ENCODE measurements around the gene FARP2. TPM values are rescaled to one million over a fixed set of nuclear protein-coding genes. Genes with fewer than 3 reads are reported as not detected.

The FARP2 gene
- total RNA-seq, 1 experiment from 2014 or later: 37.2 TPM

DNA sequence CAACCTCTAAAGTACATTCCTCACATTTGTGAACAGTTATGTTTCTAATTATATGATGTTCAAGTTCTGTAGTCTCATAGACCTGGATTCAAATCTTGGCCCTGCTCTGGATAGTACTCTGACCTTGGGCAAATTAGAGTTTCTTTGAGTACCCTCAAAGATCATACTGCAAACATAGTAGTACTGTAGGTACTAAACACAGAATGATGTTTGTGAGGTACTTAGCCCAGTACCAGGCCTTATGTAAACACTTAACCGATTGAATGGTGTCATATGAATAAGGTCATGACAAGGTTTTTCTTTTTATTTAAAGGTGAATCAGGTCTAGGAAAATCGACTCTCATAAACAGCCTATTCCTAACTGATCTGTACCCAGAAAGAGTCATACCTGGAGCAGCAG, 21.3 kb upstream of the FARP2 start:
- Mint-ChIP-seq H3K4me1 (ENCODE audit: low read depth, unreplicated experiment) (no peaks in the 10 kb centered on the region), H3K36me3 (ENCODE audit: insufficient read depth, unreplicated experiment) (peaks cover 31% of the 10 kb centered on the region), H3K27me3 (ENCODE audit: insufficient read depth, unreplicated experiment) (no peaks in the 10 kb centered on the region), H3K4me3 (ENCODE audit: unreplicated experiment) (no peak overlapping the region), H3K9me3 (ENCODE audit: unreplicated experiment) (no peaks in the 10 kb centered on the region), H3K27ac (ENCODE audit: unreplicated experiment) (no peak overlapping the region)
- H3K9me3 ChIP-seq: no peaks in the 10 kb centered on the region
- no peaks in the 10 kb centered on the region for H3K36me3 ChIP-seq (ENCODE audit: control insufficient read depth, insufficient read depth, low read length)
- H3K4me1 ChIP-seq: no peaks in the 10 kb centered on the region
- intact Hi-C loops (cut with micrococcal nuclease; ENCODE audit: unreplicated experiment): no loop called here
- DNase-seq: no peak
- TF ChIP-seq CTCF (IDR thresholded peaks at IDR 0.05; ENCODE audit: insufficient read depth in 1 of 2, low read depth in 1 of 2, low read length in 1 of 2, severe bottlenecking in 1 of 2, unreplicated experiment in 1 of 2): no peak
- no peaks in the 10 kb centered on the region for H3K27me3 ChIP-seq (replicated peaks; ENCODE audit: control insufficient read depth, insufficient read depth, low read length)
- BruUV-seq (replicated peaks): no TSS peak
- POLR2A ChIA-PET: no interaction called here
- H3K4me3 ChIP-seq (ENCODE audit: low read depth, low read length): no peak overlapping the region
- CTCF ChIA-PET: no interaction called here

DNA sequence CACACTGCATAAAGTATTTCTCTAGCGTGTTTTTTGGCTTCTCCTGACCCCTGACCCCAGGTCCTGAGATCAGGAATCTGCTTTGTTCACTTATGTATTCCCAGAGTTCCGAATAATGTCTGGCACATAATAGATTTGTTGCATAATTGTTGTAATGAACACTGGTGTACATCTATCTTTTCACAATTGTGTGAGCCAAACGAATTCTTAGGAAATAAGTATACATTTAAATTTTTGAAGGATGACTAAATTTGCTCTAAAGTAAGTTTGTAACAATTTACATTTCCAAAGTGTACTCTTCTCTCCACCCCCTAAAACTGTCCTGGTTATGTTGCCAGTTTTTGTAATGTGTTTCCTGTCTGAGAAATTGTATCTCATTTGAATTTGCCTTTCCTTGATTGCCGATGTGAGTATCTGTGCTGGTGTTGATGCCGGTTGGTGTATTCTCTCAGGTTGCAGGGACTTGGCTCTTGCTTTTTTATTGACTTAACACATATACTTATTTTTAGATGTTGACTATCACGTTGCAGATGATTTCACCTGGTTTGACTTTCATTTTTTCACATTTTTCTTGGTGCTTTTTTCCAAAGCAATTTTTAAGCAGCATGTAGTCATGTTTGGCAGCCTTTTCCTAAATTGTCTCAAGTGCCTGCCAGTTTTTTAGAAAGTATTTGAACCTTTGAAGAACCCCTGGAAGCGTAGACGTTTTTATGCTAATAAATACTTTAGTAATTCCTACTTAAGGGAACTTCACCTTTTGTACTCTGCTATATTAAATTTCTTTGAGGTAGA, 16.1 kb upstream of the FARP2 start:
- BruUV-seq (replicated peaks): no TSS peak
- no peaks in the 10 kb centered on the region for H3K27me3 Mint-ChIP-seq (ENCODE audit: insufficient read depth, unreplicated experiment)
- H3K9me3 Mint-ChIP-seq (ENCODE audit: unreplicated experiment): no peaks in the 10 kb centered on the region
- no peak overlapping the region for H3K4me3 ChIP-seq (ENCODE audit: low read depth, low read length)
- H3K9me3 ChIP-seq: no peaks in the 10 kb centered on the region
- H3K27ac Mint-ChIP-seq (ENCODE audit: unreplicated experiment): peak overlapping the region; percentile 66
- TF ChIP-seq CTCF (IDR thresholded peaks at IDR 0.05; ENCODE audit: insufficient read depth in 1 of 2, low read depth in 1 of 2, low read length in 1 of 2, severe bottlenecking in 1 of 2, unreplicated experiment in 1 of 2): no peak
- H3K4me1 Mint-ChIP-seq (ENCODE audit: low read depth, unreplicated experiment): peaks cover 7% of the 10 kb centered on the region
- peaks cover 58% of the 10 kb centered on the region for H3K36me3 Mint-ChIP-seq (ENCODE audit: insufficient read depth, unreplicated experiment)
- DNase-seq: no peak
- no peak overlapping the region for H3K4me3 Mint-ChIP-seq (ENCODE audit: unreplicated experiment)
- no peaks in the 10 kb centered on the region for H3K4me1 ChIP-seq
- H3K27me3 ChIP-seq (replicated peaks; ENCODE audit: control insufficient read depth, insufficient read depth, low read length): no peaks in the 10 kb centered on the region
- intact Hi-C loops (cut with micrococcal nuclease; ENCODE audit: unreplicated experiment): no loop called here
- ChIA-PET CTCF (no interaction called here), POLR2A (no interaction called here)
- H3K36me3 ChIP-seq (ENCODE audit: control insufficient read depth, insufficient read depth, low read length): no peaks in the 10 kb centered on the region; the same call in 1 of the 2 replicates

GRCh38 chr2:241340631-241341163, 15.4 kb upstream of the FARP2 start:
- H3K27me3 Mint-ChIP-seq (ENCODE audit: insufficient read depth, unreplicated experiment): no peaks in the 10 kb centered on the region
- H3K9me3 ChIP-seq: no peaks in the 10 kb centered on the region
- CTCF ChIA-PET: no interaction called here
- H3K36me3 Mint-ChIP-seq (ENCODE audit: insufficient read depth, unreplicated experiment): peaks cover 62% of the 10 kb centered on the region
- POLR2A ChIA-PET: no interaction called here
- no peak overlapping the region for H3K4me3 ChIP-seq (ENCODE audit: low read depth, low read length)
- intact Hi-C loops (cut with micrococcal nuclease; ENCODE audit: unreplicated experiment): no loop called here
- no peak overlapping the region for H3K4me3 Mint-ChIP-seq (ENCODE audit: unreplicated experiment)
- no peaks in the 10 kb centered on the region for H3K4me1 ChIP-seq
- BruUV-seq (replicated peaks): no TSS peak
- peak overlapping the region; percentile 66 for H3K27ac Mint-ChIP-seq (ENCODE audit: unreplicated experiment)
- H3K9me3 Mint-ChIP-seq (ENCODE audit: unreplicated experiment): no peaks in the 10 kb centered on the region
- no peak for DNase-seq
- no peaks in the 10 kb centered on the region for H3K27me3 ChIP-seq (replicated peaks; ENCODE audit: control insufficient read depth, insufficient read depth, low read length)
- peaks cover 7% of the 10 kb centered on the region for H3K4me1 Mint-ChIP-seq (ENCODE audit: low read depth, unreplicated experiment)
- no peaks in the 10 kb centered on the region; the same call in 1 of the 2 replicates for H3K36me3 ChIP-seq (ENCODE audit: control insufficient read depth, insufficient read depth, low read length)
- no peak for TF ChIP-seq CTCF (IDR thresholded peaks at IDR 0.05; ENCODE audit: insufficient read depth in 1 of 2, low read depth in 1 of 2, low read length in 1 of 2, severe bottlenecking in 1 of 2, unreplicated experiment in 1 of 2)

Measured in Caco-2 (cell line).